Uterus (tissue), 2 donors: ENCODE results near the gene LRRC59.

Source experiments
- POLR2A ChIP-seq, 2 donors: fragments of 450-650 bp; IDR thresholded peaks; one replicate each; pipeline ENCODE4 v1.6.1; 2016; ENCODE audit warnings: antibody characterized with exemption in 2 of 2, mild to moderate bottlenecking in 1 of 2, moderate library complexity in 1 of 2
- TF ChIP-seq, protein P1 (sequence below), 4 experiments: fragments of 200-600 bp in 2 of 4; fragments of 450-650 bp in 2 of 4; sonication (generic) in 2 of 4; IDR thresholded peaks; one replicate each; pipeline ENCODE4 v1.5.1; 2016 to 2019; ENCODE audit warnings: antibody characterized with exemption in 4 of 4, mild to moderate bottlenecking in 2 of 4, moderate library complexity in 1 of 4

DNA sequence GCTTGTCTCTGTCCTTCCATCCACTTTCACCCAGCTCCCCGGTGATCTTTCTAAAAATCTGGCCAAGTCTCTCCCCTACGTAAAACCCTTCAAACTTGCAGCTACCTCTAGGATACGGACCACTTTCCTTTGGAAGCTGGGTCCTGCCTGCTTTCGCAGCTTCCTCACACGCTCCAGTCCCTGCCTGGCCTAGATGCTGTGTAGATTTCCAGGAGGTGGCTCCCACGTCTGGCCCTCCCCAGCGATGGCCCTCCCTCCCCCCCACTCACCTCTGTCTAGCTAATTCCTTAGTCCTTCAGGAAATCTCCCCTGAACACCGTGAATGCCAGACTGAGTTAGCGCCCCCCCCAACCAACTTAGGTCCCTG, 579 bp upstream of the LRRC59 start:
- TF ChIP-seq, protein P1, sequence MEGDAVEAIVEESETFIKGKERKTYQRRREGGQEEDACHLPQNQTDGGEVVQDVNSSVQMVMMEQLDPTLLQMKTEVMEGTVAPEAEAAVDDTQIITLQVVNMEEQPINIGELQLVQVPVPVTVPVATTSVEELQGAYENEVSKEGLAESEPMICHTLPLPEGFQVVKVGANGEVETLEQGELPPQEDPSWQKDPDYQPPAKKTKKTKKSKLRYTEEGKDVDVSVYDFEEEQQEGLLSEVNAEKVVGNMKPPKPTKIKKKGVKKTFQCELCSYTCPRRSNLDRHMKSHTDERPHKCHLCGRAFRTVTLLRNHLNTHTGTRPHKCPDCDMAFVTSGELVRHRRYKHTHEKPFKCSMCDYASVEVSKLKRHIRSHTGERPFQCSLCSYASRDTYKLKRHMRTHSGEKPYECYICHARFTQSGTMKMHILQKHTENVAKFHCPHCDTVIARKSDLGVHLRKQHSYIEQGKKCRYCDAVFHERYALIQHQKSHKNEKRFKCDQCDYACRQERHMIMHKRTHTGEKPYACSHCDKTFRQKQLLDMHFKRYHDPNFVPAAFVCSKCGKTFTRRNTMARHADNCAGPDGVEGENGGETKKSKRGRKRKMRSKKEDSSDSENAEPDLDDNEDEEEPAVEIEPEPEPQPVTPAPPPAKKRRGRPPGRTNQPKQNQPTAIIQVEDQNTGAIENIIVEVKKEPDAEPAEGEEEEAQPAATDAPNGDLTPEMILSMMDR (IDR thresholded peaks at IDR 0.05), result no peak
- TF ChIP-seq POLR2A (IDR thresholded peaks at IDR 0.05), result no peak
